ENCODE measurements around the gene GPBAR1. TPM values are rescaled to one million over a fixed set of nuclear protein-coding genes. Genes with fewer than 3 reads are reported as not detected.

The GPBAR1 gene
- total and polyA plus RNA-seq, 9 of the 15 experiments (the other 6 are each of a cell fraction or from before 2014, with no cell fraction given) = not detected

GRCh38 chr2:218301176-218301819, 40.5 kb downstream of the GPBAR1 start (continued):
- no peak for TF ChIP-seq ZBTB8A (IDR thresholded peaks at IDR 0.05; ENCODE audit: partially characterized antibody)
- no peak for TF ChIP-seq DACH1 (IDR thresholded peaks at IDR 0.05; ENCODE audit: partially characterized antibody)
- no peak for TF ChIP-seq BHLHE40 (IDR thresholded peaks at IDR 0.05; ENCODE audit: low read length)
- TF ChIP-seq MXI1 (IDR thresholded peaks at IDR 0.05; ENCODE audit: low read depth, low read length) = no peak
- TF ChIP-seq FOXM1 (IDR thresholded peaks at IDR 0.05; ENCODE audit: low read depth) = no peak
- TF ChIP-seq FOXM1 (CRISPR knock-in tag; IDR thresholded peaks at IDR 0.05; ENCODE audit: low read depth) = no peak
- TF ChIP-seq, protein P1, sequence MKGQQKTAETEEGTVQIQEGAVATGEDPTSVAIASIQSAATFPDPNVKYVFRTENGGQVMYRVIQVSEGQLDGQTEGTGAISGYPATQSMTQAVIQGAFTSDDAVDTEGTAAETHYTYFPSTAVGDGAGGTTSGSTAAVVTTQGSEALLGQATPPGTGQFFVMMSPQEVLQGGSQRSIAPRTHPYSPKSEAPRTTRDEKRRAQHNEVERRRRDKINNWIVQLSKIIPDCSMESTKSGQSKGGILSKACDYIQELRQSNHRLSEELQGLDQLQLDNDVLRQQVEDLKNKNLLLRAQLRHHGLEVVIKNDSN (CRISPR knock-in tag; IDR thresholded peaks at IDR 0.05) = no peak
- TF ChIP-seq, protein P2, sequence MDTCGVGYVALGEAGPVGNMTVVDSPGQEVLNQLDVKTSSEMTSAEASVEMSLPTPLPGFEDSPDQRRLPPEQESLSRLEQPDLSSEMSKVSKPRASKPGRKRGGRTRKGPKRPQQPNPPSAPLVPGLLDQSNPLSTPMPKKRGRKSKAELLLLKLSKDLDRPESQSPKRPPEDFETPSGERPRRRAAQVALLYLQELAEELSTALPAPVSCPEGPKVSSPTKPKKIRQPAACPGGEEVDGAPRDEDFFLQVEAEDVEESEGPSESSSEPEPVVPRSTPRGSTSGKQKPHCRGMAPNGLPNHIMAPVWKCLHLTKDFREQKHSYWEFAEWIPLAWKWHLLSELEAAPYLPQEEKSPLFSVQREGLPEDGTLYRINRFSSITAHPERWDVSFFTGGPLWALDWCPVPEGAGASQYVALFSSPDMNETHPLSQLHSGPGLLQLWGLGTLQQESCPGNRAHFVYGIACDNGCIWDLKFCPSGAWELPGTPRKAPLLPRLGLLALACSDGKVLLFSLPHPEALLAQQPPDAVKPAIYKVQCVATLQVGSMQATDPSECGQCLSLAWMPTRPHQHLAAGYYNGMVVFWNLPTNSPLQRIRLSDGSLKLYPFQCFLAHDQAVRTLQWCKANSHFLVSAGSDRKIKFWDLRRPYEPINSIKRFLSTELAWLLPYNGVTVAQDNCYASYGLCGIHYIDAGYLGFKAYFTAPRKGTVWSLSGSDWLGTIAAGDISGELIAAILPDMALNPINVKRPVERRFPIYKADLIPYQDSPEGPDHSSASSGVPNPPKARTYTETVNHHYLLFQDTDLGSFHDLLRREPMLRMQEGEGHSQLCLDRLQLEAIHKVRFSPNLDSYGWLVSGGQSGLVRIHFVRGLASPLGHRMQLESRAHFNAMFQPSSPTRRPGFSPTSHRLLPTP (IDR thresholded peaks at IDR 0.05; ENCODE audit: borderline replicate concordance, extremely low read depth, insufficient read length) = peak; percentile 25
- TF ChIP-seq ZNF717 (CRISPR knock-in tag; IDR thresholded peaks at IDR 0.05) = no peak
- no peak for TF ChIP-seq DPF2 (IDR thresholded peaks at IDR 0.05)
- TF ChIP-seq PRDM10 (IDR thresholded peaks at IDR 0.05; ENCODE audit: partially characterized antibody) = peak; percentile 19
- TF ChIP-seq CCAR2 (IDR thresholded peaks at IDR 0.05; ENCODE audit: low read depth, low read length) = no peak
- TF ChIP-seq, protein P3, sequence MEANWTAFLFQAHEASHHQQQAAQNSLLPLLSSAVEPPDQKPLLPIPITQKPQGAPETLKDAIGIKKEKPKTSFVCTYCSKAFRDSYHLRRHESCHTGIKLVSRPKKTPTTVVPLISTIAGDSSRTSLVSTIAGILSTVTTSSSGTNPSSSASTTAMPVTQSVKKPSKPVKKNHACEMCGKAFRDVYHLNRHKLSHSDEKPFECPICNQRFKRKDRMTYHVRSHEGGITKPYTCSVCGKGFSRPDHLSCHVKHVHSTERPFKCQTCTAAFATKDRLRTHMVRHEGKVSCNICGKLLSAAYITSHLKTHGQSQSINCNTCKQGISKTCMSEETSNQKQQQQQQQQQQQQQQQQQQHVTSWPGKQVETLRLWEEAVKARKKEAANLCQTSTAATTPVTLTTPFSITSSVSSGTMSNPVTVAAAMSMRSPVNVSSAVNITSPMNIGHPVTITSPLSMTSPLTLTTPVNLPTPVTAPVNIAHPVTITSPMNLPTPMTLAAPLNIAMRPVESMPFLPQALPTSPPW (CRISPR knock-in tag; IDR thresholded peaks at IDR 0.05) = peak; percentile 28; the same call in 1 of the 2 replicates
- no peak for TF ChIP-seq BRD4 (IDR thresholded peaks at IDR 0.05)
- TF ChIP-seq MECOM (CRISPR knock-in tag; IDR thresholded peaks at IDR 0.05) = no peak
- TF ChIP-seq BDP1 (IDR thresholded peaks at IDR 0.05; ENCODE audit: insufficient read depth, insufficient read length) = no peak
- peak; percentile 66; the same call in 1 of the 2 replicates for TF ChIP-seq ZNF24 (IDR thresholded peaks at IDR 0.05)
- TF ChIP-seq ELF2 (CRISPR knock-in tag; IDR thresholded peaks at IDR 0.05) = no peak
- TF ChIP-seq SP2 (IDR thresholded peaks at IDR 0.05; ENCODE audit: extremely low read depth, low read depth, low read length, poor library complexity, severe bottlenecking) = no peak

Data from K562 (cell line).